Measurements from ENCODE around the gene ZNF195. TPM values are rescaled to one million over a fixed set of nuclear protein-coding genes. Genes with fewer than 3 reads are reported as not detected.
"Not testable (repeated sequence)": the region's sequence is repeated elsewhere in the genome, so short reads cannot be mapped to it uniquely, and the experiment has no call there.

Gene ZNF195
- total RNA-seq, result 10 to 100 TPM; 22.9 to 29.6 TPM
- polyA plus RNA-seq, result 10 to 100 TPM; 13.2 to 16.4 TPM
- long read RNA-seq, donor 1, transcript ZNF195-201 (5 exons, 2,021 nt), result major isoform, 5 of 7 reads
- long read RNA-seq, donor 1, partial matches to known transcripts, result 0 of 7 reads
- long read RNA-seq, donor 1, other reads (novel, unspliced or antisense), result 0 of 7 reads
- long read RNA-seq, donor 2, partial matches to known transcripts, result 0 of 2 reads
- long read RNA-seq, donor 2, other reads (novel, unspliced or antisense), result 0 of 2 reads
- long read RNA-seq, donor 3, partial matches to known transcripts, result 0 of 7 reads
- long read RNA-seq, donor 3, other reads (novel, unspliced or antisense), result 0 of 7 reads
- long read RNA-seq, donor 4, transcript ZNF195-204 (4 exons, 2,970 nt), result major isoform, 5 of 6 reads
- long read RNA-seq, donor 4, partial matches to known transcripts, result 0 of 6 reads
- long read RNA-seq, donor 4, other reads (novel, unspliced or antisense), result 0 of 6 reads
- long read RNA-seq, donor 5, transcript ZNF195-215 (6 exons, 2,008 nt), result major isoform, 6 of 12 reads
- long read RNA-seq, donor 5, transcript ZNF195-204 (4 exons, 2,970 nt), result major isoform, 6 of 12 reads
- long read RNA-seq, donor 5, partial matches to known transcripts, result 0 of 12 reads
- long read RNA-seq, donor 5, other reads (novel, unspliced or antisense), result 0 of 12 reads

DNA sequence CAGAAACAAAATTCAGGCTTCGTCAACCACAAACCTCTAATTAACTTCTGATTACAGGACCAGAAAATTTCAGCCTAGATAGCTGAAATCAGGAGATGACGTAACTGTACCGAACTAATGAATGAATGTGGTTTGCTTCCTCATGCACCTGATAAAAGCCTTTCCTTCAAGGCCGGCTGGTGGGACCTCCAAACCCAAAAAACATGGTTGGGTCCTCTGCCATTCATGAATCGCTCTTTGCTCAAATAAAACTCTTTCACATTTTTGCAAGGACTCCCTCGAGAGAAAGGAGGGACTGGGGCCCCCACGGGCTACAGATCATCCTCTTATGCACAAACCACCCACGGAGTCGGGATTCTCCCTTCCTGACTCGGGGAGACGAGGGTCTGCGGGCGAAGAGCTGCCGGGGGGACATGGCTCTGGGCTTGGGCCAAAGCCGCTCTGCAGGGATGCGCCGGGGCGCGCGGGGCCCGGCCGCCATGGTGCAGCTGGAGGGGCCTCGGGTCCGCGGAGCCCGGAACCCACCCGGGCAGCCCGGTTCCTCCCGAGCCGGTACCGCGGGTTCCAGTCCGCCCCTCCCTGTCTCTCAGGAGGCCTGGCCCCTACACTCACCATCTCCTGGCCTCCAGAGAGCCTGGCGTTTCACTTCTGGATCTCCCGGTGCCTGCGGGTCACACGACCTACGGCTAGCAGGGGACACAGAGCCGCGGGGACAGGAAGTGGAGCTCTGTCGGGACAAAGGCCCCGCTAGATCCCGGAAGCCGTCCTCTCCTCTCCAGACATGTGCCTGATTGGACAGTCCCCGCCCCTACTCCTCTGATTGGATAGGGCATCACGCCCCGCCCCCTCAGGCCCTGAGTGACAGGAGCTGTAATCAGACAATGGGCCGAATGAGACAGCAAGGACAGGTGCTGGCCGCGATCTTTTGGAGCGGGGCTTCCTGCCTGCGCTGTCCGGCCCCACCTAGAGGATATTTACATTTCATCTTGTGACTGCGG, at the start of gene ZNF195:
TSS of gene ZNF195 (minus strand) at position 721 of the 998 bp plus-strand sequence. CDS start at position 615, 106 bp downstream.
- DNase-seq, result peak; percentile 96 to 97 (median 96)
- peak within 1 kb of the TSS; percentile 74 to 93 for H3K27ac ChIP-seq (ENCODE audit: low read depth in 1 of 2, low read length in 1 of 2)
- no peaks in the 10 kb centered on the region for H3K27me3 ChIP-seq (ENCODE audit: control insufficient read depth in 3 of 3, insufficient read depth in 3 of 3, low read length in 2 of 3)
- peaks cover 3 to 15% (median 9%) of the 10 kb centered on the region in 5 donors for H3K4me1 ChIP-seq (ENCODE audit: control insufficient read depth in 5 of 5, insufficient read depth in 5 of 5, low read length in 5 of 5)
- H3K9me3 ChIP-seq (ENCODE audit: control insufficient read depth in 4 of 4, insufficient read depth in 3 of 4, low read length in 3 of 4), result no peaks in the 10 kb centered on the region
- no peak for TF ChIP-seq CTCF (IDR thresholded peaks at IDR 0.05; ENCODE audit: control extremely low read depth, extremely low read depth)
- WGBS, 2 donors, result 1% methylated on average over 42 to 54 of the region's 54 CpGs
- peak within 1 kb of the TSS; percentile 98 for H3K4me3 ChIP-seq
- H3K36me3 ChIP-seq (ENCODE audit: control insufficient read depth in 4 of 4, insufficient read depth in 4 of 4, low read length in 4 of 4), result peaks cover 0 to 5% (median 0%) of the 10 kb centered on the region in 4 donors
- peak within 1 kb of the TSS; percentile 40 to 83 for H3K9ac ChIP-seq (ENCODE audit: insufficient read depth in 1 of 2, low read length in 2 of 2)
- ATAC-seq (ENCODE audit: insufficient read depth, low FRiP score), result peak; percentile 100

DNA sequence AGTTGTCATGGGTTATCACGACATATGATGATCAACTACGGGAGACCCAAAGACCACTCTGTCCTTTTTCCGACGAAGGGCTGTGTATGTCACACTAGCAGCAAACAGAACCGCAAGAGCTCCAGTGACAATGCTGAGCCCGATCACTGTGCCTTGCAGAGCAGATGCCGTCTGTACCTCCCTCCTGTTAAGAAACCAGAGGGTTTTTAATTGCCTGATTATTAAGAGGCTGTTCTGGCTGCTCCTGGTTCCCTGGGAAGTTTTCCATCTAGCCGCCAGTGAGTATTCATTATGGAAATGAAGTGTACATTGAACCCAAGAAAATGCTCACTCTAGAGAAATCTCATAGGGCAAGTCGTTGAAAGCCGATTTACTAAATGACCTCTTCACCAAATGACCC, 49.1 kb upstream of the ZNF195 start:
- not testable (repeated sequence) for H3K27ac ChIP-seq (ENCODE audit: low read depth in 1 of 2, low read length in 1 of 2); DNase-seq; ATAC-seq (ENCODE audit: insufficient read depth, low FRiP score); H3K9ac ChIP-seq (ENCODE audit: insufficient read depth in 1 of 2, low read length in 2 of 2); H3K9me3 ChIP-seq (ENCODE audit: control insufficient read depth in 4 of 4, insufficient read depth in 3 of 4, low read length in 3 of 4); H3K27me3 ChIP-seq (ENCODE audit: control insufficient read depth in 3 of 3, insufficient read depth in 3 of 3, low read length in 2 of 3); H3K4me3 ChIP-seq; H3K36me3 ChIP-seq (ENCODE audit: control insufficient read depth in 4 of 4, insufficient read depth in 4 of 4, low read length in 4 of 4); H3K4me1 ChIP-seq (ENCODE audit: control insufficient read depth in 5 of 5, insufficient read depth in 5 of 5, low read length in 5 of 5)
- 87 to 88% methylated on average over 10 of the region's 10 CpGs for WGBS, 2 donors

DNA sequence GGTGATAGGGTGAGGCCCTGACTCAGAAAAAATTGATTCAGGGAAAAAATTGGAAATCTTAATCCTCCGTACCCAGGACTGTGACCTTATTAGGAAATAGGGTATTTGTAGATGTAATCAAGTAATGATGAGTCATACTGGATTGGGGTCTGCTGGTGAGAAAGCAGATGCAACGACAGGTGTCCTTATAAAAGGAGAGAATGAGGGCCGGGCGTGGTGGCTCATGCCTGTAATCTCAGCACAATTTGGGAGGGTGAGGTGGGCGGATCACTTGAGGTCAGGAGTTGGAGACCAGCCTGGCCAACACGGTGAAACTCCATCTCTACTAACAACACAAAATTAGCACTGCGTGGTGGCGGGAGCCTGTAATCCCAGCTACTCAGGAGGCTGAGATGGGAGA, 47.6 kb upstream of the ZNF195 start:
- not testable (repeated sequence) for H3K27ac ChIP-seq (ENCODE audit: low read depth in 1 of 2, low read length in 1 of 2); H3K9ac ChIP-seq (ENCODE audit: insufficient read depth in 1 of 2, low read length in 2 of 2); ATAC-seq (ENCODE audit: insufficient read depth, low FRiP score); H3K4me3 ChIP-seq; H3K36me3 ChIP-seq (ENCODE audit: control insufficient read depth in 4 of 4, insufficient read depth in 4 of 4, low read length in 4 of 4); H3K27me3 ChIP-seq (ENCODE audit: control insufficient read depth in 3 of 3, insufficient read depth in 3 of 3, low read length in 2 of 3); DNase-seq; H3K9me3 ChIP-seq (ENCODE audit: control insufficient read depth in 4 of 4, insufficient read depth in 3 of 4, low read length in 3 of 4)
- H3K4me1 ChIP-seq (ENCODE audit: control insufficient read depth in 5 of 5, insufficient read depth in 5 of 5, low read length in 5 of 5), result peaks cover 0 to 15% (median 0%) of the 10 kb centered on the region in 5 donors
- 75 to 85% methylated on average over 8 of the region's 8 CpGs for WGBS, 2 donors

DNA sequence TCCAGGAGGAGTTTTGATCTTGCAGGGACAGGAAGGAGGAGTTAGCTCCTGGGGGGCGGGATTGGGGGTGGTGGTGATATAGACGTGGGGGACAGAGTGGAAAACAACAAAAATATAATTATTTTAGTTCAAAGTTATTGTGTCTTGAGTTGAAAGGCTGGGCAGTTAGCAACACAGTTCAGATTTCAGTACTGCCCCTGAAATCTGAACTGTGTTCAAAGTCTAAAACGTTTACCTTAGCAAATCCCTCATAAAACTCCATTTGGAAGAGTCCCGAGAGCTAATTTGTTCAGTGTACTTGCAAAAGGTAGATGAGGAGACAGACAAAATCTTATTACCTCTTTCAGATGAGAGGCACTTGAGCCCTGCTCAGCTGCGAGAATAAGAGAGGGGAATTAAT, 45.0 kb upstream of the ZNF195 start:
- not testable (repeated sequence) for ATAC-seq (ENCODE audit: insufficient read depth, low FRiP score); H3K4me3 ChIP-seq; H3K27ac ChIP-seq (ENCODE audit: low read depth in 1 of 2, low read length in 1 of 2); H3K9ac ChIP-seq (ENCODE audit: insufficient read depth in 1 of 2, low read length in 2 of 2); H3K4me1 ChIP-seq (ENCODE audit: control insufficient read depth in 5 of 5, insufficient read depth in 5 of 5, low read length in 5 of 5); DNase-seq; H3K27me3 ChIP-seq (ENCODE audit: control insufficient read depth in 3 of 3, insufficient read depth in 3 of 3, low read length in 2 of 3); H3K36me3 ChIP-seq (ENCODE audit: control insufficient read depth in 4 of 4, insufficient read depth in 4 of 4, low read length in 4 of 4); H3K9me3 ChIP-seq (ENCODE audit: control insufficient read depth in 4 of 4, insufficient read depth in 3 of 4, low read length in 3 of 4)
- WGBS, 2 donors, result 34 to 38% methylated on average over 5 of the region's 5 CpGs

- ATAC-seq (ENCODE audit: insufficient read depth, low FRiP score); H3K36me3 ChIP-seq (ENCODE audit: control insufficient read depth in 4 of 4, insufficient read depth in 4 of 4, low read length in 4 of 4); H3K27me3 ChIP-seq (ENCODE audit: control insufficient read depth in 3 of 3, insufficient read depth in 3 of 3, low read length in 2 of 3); H3K9ac ChIP-seq (ENCODE audit: insufficient read depth in 1 of 2, low read length in 2 of 2); H3K4me1 ChIP-seq (ENCODE audit: control insufficient read depth in 5 of 5, insufficient read depth in 5 of 5, low read length in 5 of 5); H3K9me3 ChIP-seq (ENCODE audit: control insufficient read depth in 4 of 4, insufficient read depth in 3 of 4, low read length in 3 of 4): not testable (repeated sequence)
- Histone ChIP-seq H3K27ac (ENCODE audit: low read depth in 1 of 2, low read length in 1 of 2) (peak overlapping the region in 1 of 2 donors; percentile 14), H3K4me3 (peak overlapping the region; percentile 35)
- peak in 1 of 3 donors; percentile 30 for DNase-seq
- WGBS, 2 donors, result 0 to 1% methylated on average over 35 to 43 of the region's 46 CpGs
These were observed 44.3 kb upstream of the ZNF195 start for GRCh38 chr11:3423138-3423731.

- H3K9me3 ChIP-seq (ENCODE audit: control insufficient read depth in 4 of 4, insufficient read depth in 3 of 4, low read length in 3 of 4); H3K4me1 ChIP-seq (ENCODE audit: control insufficient read depth in 5 of 5, insufficient read depth in 5 of 5, low read length in 5 of 5); H3K9ac ChIP-seq (ENCODE audit: insufficient read depth in 1 of 2, low read length in 2 of 2); H3K36me3 ChIP-seq (ENCODE audit: control insufficient read depth in 4 of 4, insufficient read depth in 4 of 4, low read length in 4 of 4); H3K27me3 ChIP-seq (ENCODE audit: control insufficient read depth in 3 of 3, insufficient read depth in 3 of 3, low read length in 2 of 3): not testable (repeated sequence)
- DNase-seq, result peak; percentile 97 to 98 (median 98)
- WGBS, 2 donors, result 0 to 1% methylated on average over 52 to 66 of the region's 66 CpGs
- Histone ChIP-seq H3K4me3 (peak overlapping the region; percentile 41), H3K27ac (ENCODE audit: low read depth in 1 of 2, low read length in 1 of 2) (peak overlapping the region; percentile 82)
- ATAC-seq (ENCODE audit: insufficient read depth, low FRiP score), result peak; percentile 100
These were observed 43.6 kb upstream of the ZNF195 start for GRCh38 chr11:3422380-3423137.

Measured in lung (tissue), 16 donors.